ENCODE data around the gene PLK3. TPM values are rescaled to one million over a fixed set of nuclear protein-coding genes. Genes with fewer than 3 reads are reported as not detected.

The PLK3 gene
- total and polyA plus RNA-seq, 9 of the 15 experiments (the other 6 are each of a cell fraction or from before 2014, with no cell fraction given): 0.52 to 22.7 (median 11.0) TPM

DNA sequence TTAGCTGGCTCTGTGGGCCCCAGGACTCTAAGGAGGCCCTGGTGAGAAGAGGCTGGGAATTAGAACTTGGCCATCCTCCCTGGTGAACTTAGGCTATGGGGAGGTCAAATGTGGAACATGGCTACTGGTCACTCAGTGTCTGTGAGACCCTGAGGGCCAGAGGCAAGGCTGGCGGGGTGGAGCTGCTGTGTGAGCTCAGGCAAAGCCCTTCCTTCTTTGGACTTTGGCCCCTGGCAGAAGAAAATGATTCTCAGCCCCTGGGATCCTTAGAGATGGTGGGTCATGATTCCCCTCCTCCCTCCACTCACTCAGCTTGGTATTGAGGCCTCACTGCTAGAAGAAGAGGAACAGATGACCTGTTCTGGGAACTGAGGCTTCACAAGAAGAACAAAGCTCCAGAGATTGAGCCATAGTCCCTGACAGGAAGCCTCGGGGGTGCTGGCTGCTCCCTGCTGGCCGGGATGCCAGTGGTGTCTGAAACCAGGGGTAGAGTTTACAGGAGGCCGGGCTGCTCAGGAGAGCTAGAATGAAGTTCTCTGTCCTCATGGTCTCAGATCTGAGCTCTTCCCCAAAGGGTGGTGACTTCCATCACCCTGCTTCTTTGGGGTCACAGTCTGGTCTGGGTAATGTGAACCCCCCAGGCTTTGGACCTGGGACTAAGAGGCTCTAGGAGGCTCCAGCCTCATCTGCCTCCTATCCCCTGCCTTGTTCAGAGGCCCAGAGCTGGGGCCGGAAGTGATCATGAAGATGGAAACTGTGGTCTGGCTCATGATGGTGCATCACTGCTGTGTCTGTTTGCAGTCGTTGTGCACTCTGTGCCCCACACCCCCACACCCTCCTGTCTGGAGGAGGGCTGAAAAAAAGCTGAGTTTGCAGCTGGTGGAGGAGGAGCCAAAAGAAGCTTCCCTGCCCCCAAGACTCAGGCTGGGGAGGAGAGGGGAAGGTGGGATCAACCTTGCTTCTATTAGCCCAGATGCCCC is 9.1 kb downstream of the PLK3 start (continued):
- TF ChIP-seq ZZZ3 (IDR thresholded peaks at IDR 0.05) (no peak), GATAD2B (IDR thresholded peaks at IDR 0.05; ENCODE audit: borderline replicate concordance) (no peak), PPARD (CRISPR knock-in tag; IDR thresholded peaks at IDR 0.05) (no peak), NR2C2 (CRISPR knock-in tag; IDR thresholded peaks at IDR 0.05) (no peak), NR2C2 (tag; IDR thresholded peaks at IDR 0.05) (no peak), ZNF253 (CRISPR knock-in tag; conservative IDR thresholded peaks at IDR 0.05) (no peak), MEF2D (tag; conservative IDR thresholded peaks at IDR 0.05; ENCODE audit: low read depth) (no peak), ZNF165 (CRISPR knock-in tag; IDR thresholded peaks at IDR 0.05; ENCODE audit: borderline replicate concordance) (no peak), CEBPB (tag; IDR thresholded peaks at IDR 0.05) (no peak), ARID2 (IDR thresholded peaks at IDR 0.05) (no peak), C11orf30 (IDR thresholded peaks at IDR 0.05; ENCODE audit: low read depth) (peak; percentile 93), ERF (CRISPR knock-in tag; IDR thresholded peaks at IDR 0.05) (no peak), SMAD1 (IDR thresholded peaks at IDR 0.05; ENCODE audit: low read depth, low read length, partially characterized antibody) (peak; percentile 15), PURB (CRISPR knock-in tag; IDR thresholded peaks at IDR 0.05; ENCODE audit: low read depth) (no peak), DMBX1 (CRISPR knock-in tag; IDR thresholded peaks at IDR 0.05; ENCODE audit: borderline replicate concordance) (0 out of 2 replicates have a peak, but pooled peaks have one; percentile 33), KAT7 (CRISPR knock-in tag; IDR thresholded peaks at IDR 0.05; ENCODE audit: borderline replicate concordance) (no peak)
- TF ChIP-seq, protein P1, sequence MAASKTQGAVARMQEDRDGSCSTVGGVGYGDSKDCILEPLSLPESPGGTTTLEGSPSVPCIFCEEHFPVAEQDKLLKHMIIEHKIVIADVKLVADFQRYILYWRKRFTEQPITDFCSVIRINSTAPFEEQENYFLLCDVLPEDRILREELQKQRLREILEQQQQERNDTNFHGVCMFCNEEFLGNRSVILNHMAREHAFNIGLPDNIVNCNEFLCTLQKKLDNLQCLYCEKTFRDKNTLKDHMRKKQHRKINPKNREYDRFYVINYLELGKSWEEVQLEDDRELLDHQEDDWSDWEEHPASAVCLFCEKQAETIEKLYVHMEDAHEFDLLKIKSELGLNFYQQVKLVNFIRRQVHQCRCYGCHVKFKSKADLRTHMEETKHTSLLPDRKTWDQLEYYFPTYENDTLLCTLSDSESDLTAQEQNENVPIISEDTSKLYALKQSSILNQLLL (CRISPR knock-in tag; IDR thresholded peaks at IDR 0.05; ENCODE audit: borderline replicate concordance): no peak
- TF ChIP-seq, protein P2, sequence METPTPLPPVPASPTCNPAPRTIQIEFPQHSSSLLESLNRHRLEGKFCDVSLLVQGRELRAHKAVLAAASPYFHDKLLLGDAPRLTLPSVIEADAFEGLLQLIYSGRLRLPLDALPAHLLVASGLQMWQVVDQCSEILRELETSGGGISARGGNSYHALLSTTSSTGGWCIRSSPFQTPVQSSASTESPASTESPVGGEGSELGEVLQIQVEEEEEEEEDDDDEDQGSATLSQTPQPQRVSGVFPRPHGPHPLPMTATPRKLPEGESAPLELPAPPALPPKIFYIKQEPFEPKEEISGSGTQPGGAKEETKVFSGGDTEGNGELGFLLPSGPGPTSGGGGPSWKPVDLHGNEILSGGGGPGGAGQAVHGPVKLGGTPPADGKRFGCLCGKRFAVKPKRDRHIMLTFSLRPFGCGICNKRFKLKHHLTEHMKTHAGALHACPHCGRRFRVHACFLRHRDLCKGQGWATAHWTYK (CRISPR knock-in tag; IDR thresholded peaks at IDR 0.05): no peak
- TF ChIP-seq, protein P3, sequence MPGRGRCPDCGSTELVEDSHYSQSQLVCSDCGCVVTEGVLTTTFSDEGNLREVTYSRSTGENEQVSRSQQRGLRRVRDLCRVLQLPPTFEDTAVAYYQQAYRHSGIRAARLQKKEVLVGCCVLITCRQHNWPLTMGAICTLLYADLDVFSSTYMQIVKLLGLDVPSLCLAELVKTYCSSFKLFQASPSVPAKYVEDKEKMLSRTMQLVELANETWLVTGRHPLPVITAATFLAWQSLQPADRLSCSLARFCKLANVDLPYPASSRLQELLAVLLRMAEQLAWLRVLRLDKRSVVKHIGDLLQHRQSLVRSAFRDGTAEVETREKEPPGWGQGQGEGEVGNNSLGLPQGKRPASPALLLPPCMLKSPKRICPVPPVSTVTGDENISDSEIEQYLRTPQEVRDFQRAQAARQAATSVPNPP (IDR thresholded peaks at IDR 0.05; ENCODE audit: borderline replicate concordance, insufficient read depth, insufficient read length): no peak
- TF ChIP-seq, protein P4, sequence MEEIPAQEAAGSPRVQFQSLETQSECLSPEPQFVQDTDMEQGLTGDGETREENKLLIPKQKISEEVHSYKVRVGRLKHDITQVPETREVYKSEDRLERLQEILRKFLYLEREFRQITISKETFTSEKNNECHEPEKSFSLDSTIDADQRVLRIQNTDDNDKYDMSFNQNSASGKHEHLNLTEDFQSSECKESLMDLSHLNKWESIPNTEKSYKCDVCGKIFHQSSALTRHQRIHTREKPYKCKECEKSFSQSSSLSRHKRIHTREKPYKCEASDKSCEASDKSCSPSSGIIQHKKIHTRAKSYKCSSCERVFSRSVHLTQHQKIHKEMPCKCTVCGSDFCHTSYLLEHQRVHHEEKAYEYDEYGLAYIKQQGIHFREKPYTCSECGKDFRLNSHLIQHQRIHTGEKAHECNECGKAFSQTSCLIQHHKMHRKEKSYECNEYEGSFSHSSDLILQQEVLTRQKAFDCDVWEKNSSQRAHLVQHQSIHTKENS (CRISPR knock-in tag; IDR thresholded peaks at IDR 0.05): no peak
- TF ChIP-seq, protein P5, sequence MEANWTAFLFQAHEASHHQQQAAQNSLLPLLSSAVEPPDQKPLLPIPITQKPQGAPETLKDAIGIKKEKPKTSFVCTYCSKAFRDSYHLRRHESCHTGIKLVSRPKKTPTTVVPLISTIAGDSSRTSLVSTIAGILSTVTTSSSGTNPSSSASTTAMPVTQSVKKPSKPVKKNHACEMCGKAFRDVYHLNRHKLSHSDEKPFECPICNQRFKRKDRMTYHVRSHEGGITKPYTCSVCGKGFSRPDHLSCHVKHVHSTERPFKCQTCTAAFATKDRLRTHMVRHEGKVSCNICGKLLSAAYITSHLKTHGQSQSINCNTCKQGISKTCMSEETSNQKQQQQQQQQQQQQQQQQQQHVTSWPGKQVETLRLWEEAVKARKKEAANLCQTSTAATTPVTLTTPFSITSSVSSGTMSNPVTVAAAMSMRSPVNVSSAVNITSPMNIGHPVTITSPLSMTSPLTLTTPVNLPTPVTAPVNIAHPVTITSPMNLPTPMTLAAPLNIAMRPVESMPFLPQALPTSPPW (CRISPR knock-in tag; IDR thresholded peaks at IDR 0.05): no peak; the same call in 1 of the 2 replicates
